ENCODE data around the gene GPHN.
"Not testable (repeated sequence)": the region's sequence is repeated elsewhere in the genome, so short reads cannot be mapped to it uniquely, and the experiment has no call there.

GPHN gene

GRCh38 chr14:66502836-66503235 lies 5.1 kb upstream of the GPHN start:
- DNase-seq (ENCODE audit: low read depth) = not testable (repeated sequence)

- no peak for DNase-seq (ENCODE audit: low read depth)
Observed at GRCh38 chr14:66503532-66503931, 4.4 kb upstream of the GPHN start.

- no peak for DNase-seq (ENCODE audit: low read depth)
Observed at GRCh38 chr14:66507181-66507721, 696 bp upstream of the GPHN start.

- DNase-seq (ENCODE audit: low read depth) = no peak
Observed at GRCh38 chr14:66508547-66508845, 549 bp downstream of the GPHN start.

- DNase-seq (ENCODE audit: low read depth) = peak; percentile 21
Observed at GRCh38 chr14:66508846-66509621, 1.1 kb downstream of the GPHN start.

- no peak for DNase-seq (ENCODE audit: low read depth)
Observed at GRCh38 chr14:66509874-66510273, 1.9 kb downstream of the GPHN start.

GRCh38 chr14:66511849-66512248 lies 3.9 kb downstream of the GPHN start:
- DNase-seq (ENCODE audit: low read depth) = no peak

GRCh38 chr14:66514213-66514612 lies 6.3 kb downstream of the GPHN start:
- no peak for DNase-seq (ENCODE audit: low read depth)

GRCh38 chr14:66530526-66530925 lies 22.6 kb downstream of the GPHN start:
- DNase-seq (ENCODE audit: low read depth) = no peak

- no peak for DNase-seq (ENCODE audit: low read depth)
Observed at GRCh38 chr14:66539034-66539433, 31.1 kb downstream of the GPHN start.

- DNase-seq (ENCODE audit: low read depth) = no peak
Observed at GRCh38 chr14:66540038-66540437, 32.1 kb downstream of the GPHN start.

- no peak for DNase-seq (ENCODE audit: low read depth)
Observed at GRCh38 chr14:66541627-66542026, 33.7 kb downstream of the GPHN start.

- DNase-seq (ENCODE audit: low read depth) = no peak
Observed at GRCh38 chr14:66543996-66544395, 36.0 kb downstream of the GPHN start.

GRCh38 chr14:66545191-66545590 lies 37.2 kb downstream of the GPHN start:
- DNase-seq (ENCODE audit: low read depth) = not testable (repeated sequence)

GRCh38 chr14:66545751-66546150 lies 37.8 kb downstream of the GPHN start:
- DNase-seq (ENCODE audit: low read depth) = not testable (repeated sequence)

GRCh38 chr14:66563731-66564130 lies 55.8 kb downstream of the GPHN start:
- no peak for DNase-seq (ENCODE audit: low read depth)

- no peak for DNase-seq (ENCODE audit: low read depth)
Observed at GRCh38 chr14:66568220-66568619, 60.3 kb downstream of the GPHN start.

GRCh38 chr14:66572826-66573225 lies 64.9 kb downstream of the GPHN start:
- DNase-seq (ENCODE audit: low read depth) = no peak

- DNase-seq (ENCODE audit: low read depth) = no peak
Observed at GRCh38 chr14:66575014-66575413, 67.1 kb downstream of the GPHN start.

- no peak for DNase-seq (ENCODE audit: low read depth)
Observed at GRCh38 chr14:66575939-66576338, 68.0 kb downstream of the GPHN start.

- DNase-seq (ENCODE audit: low read depth) = not testable (repeated sequence)
Observed at GRCh38 chr14:66587753-66588152, 79.8 kb downstream of the GPHN start.

- DNase-seq (ENCODE audit: low read depth) = no peak
Observed at GRCh38 chr14:66595394-66595793, 87.4 kb downstream of the GPHN start.

- DNase-seq (ENCODE audit: low read depth) = no peak
Observed at GRCh38 chr14:66596241-66596985, 88.5 kb downstream of the GPHN start.

Data from T follicular helper cell (primary cell).